C4-2B (cell line): ENCODE results near the gene CLTC.

Experiments
- ZFX ChIP-seq: fragments of 450-650 bp; IDR thresholded peaks from 2 replicates; pipeline ENCODE4 v1.6.1; 2017
- TF ChIP-seq, protein P1 (sequence below): fragments of 450-650 bp; conservative IDR thresholded peaks from 2 replicates; pipeline ENCODE4 v1.5.1; 2017; ENCODE audit warnings: mild to moderate bottlenecking

GRCh38 chr17:59707971-59708430, 88.3 kb downstream of the CLTC start:
- TF ChIP-seq, protein P1, sequence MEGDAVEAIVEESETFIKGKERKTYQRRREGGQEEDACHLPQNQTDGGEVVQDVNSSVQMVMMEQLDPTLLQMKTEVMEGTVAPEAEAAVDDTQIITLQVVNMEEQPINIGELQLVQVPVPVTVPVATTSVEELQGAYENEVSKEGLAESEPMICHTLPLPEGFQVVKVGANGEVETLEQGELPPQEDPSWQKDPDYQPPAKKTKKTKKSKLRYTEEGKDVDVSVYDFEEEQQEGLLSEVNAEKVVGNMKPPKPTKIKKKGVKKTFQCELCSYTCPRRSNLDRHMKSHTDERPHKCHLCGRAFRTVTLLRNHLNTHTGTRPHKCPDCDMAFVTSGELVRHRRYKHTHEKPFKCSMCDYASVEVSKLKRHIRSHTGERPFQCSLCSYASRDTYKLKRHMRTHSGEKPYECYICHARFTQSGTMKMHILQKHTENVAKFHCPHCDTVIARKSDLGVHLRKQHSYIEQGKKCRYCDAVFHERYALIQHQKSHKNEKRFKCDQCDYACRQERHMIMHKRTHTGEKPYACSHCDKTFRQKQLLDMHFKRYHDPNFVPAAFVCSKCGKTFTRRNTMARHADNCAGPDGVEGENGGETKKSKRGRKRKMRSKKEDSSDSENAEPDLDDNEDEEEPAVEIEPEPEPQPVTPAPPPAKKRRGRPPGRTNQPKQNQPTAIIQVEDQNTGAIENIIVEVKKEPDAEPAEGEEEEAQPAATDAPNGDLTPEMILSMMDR, result no peak
- no peak for TF ChIP-seq ZFX
